Adrenal gland (tissue), 5 donors: ENCODE results near the gene NR3C1.

Source experiments
- POLR2A ChIP-seq, 2 donors: fragments of 450-650 bp; IDR thresholded peaks; one replicate each; pipeline ENCODE4 v1.6.1; 2017; ENCODE audit warnings: antibody characterized with exemption in 2 of 2, mild to moderate bottlenecking in 2 of 2, moderate library complexity in 1 of 2
- TF ChIP-seq, protein P1 (sequence below), 6 experiments: fragments of 450-650 bp in 4 of 6; fragments of 200-600 bp in 2 of 6; sonication (generic) in 1 of 6; IDR thresholded peaks; 1 replicate in 5 of 6; 2 replicates in 1 of 6; pipeline versions ENCODE4 v1.5.1 to v1.8.0; 2016 to 2021; ENCODE audit warnings: antibody characterized with exemption in 6 of 6, mild to moderate bottlenecking in 2 of 6, moderate library complexity in 1 of 6
- donor health status: DM: no; HTN: no; CAD: no.

- TF ChIP-seq, protein P1, sequence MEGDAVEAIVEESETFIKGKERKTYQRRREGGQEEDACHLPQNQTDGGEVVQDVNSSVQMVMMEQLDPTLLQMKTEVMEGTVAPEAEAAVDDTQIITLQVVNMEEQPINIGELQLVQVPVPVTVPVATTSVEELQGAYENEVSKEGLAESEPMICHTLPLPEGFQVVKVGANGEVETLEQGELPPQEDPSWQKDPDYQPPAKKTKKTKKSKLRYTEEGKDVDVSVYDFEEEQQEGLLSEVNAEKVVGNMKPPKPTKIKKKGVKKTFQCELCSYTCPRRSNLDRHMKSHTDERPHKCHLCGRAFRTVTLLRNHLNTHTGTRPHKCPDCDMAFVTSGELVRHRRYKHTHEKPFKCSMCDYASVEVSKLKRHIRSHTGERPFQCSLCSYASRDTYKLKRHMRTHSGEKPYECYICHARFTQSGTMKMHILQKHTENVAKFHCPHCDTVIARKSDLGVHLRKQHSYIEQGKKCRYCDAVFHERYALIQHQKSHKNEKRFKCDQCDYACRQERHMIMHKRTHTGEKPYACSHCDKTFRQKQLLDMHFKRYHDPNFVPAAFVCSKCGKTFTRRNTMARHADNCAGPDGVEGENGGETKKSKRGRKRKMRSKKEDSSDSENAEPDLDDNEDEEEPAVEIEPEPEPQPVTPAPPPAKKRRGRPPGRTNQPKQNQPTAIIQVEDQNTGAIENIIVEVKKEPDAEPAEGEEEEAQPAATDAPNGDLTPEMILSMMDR (IDR thresholded peaks at IDR 0.05) = no peak
- no peak for TF ChIP-seq POLR2A (IDR thresholded peaks at IDR 0.05)
Measured at GRCh38 chr5:143397302-143398052, 6.0 kb downstream of the NR3C1 start.
